ENCODE data around the gene LAX1. TPM values are rescaled to one million over a fixed set of nuclear protein-coding genes. Genes with fewer than 3 reads are reported as not detected.
"Not testable (repeated sequence)": the region's sequence is repeated elsewhere in the genome, so short reads cannot be mapped to it uniquely, and the experiment has no call there.

The LAX1 gene
- total RNA-seq, 2 donors from 2014 or later, result 7.2 to 7.7 TPM

- Mint-ChIP-seq H3K27ac (peak overlapping the region; percentile 62 to 86), H3K4me1 (ENCODE audit: low read depth in 2 of 2) (peaks cover 14 to 26% of the 10 kb centered on the region in 2 donors), H3K4me3 (peak overlapping the region; percentile 52), H3K9me3 (no peaks in the 10 kb centered on the region), H3K36me3 (no peaks in the 10 kb centered on the region), H3K27me3 (no peaks in the 10 kb centered on the region)
- ATAC-seq, result peak; percentile 61 to 68
- no peak for DNase-seq (ENCODE audit: low spot score)
Observed at GRCh38 chr1:203754455-203754864, 10.5 kb upstream of the LAX1 start.

GRCh38 chr1:203756036-203756435, 8.9 kb upstream of the LAX1 start:
- H3K36me3 Mint-ChIP-seq, result no peaks in the 10 kb centered on the region
- DNase-seq (ENCODE audit: low spot score) (no peak), ATAC-seq (peak in 1 of 2 donors; percentile 39)
- no peaks in the 10 kb centered on the region for H3K27me3 Mint-ChIP-seq
- H3K27ac Mint-ChIP-seq, result peak overlapping the region; percentile 2 to 64
- peak overlapping the region; percentile 28 for H3K4me3 Mint-ChIP-seq
- peaks cover 14 to 26% of the 10 kb centered on the region in 2 donors for H3K4me1 Mint-ChIP-seq (ENCODE audit: low read depth in 2 of 2)
- no peaks in the 10 kb centered on the region for H3K9me3 Mint-ChIP-seq

- not testable (repeated sequence) for DNase-seq (ENCODE audit: low spot score); H3K27me3 Mint-ChIP-seq; H3K36me3 Mint-ChIP-seq; ATAC-seq; H3K4me3 Mint-ChIP-seq; H3K27ac Mint-ChIP-seq; H3K9me3 Mint-ChIP-seq
- H3K4me1 Mint-ChIP-seq (ENCODE audit: low read depth in 2 of 2), result peaks cover 18 to 29% of the 10 kb centered on the region in 2 donors
Observed at GRCh38 chr1:203758749-203759148, 6.2 kb upstream of the LAX1 start.

GRCh38 chr1:203760506-203760905, 4.5 kb upstream of the LAX1 start:
- peaks cover 27 to 36% of the 10 kb centered on the region in 2 donors for H3K4me1 Mint-ChIP-seq (ENCODE audit: low read depth in 2 of 2)
- no peak overlapping the region for H3K4me3 Mint-ChIP-seq

GRCh38 chr1:203761958-203762357, 3.0 kb upstream of the LAX1 start:
- DNase-seq (ENCODE audit: low spot score); ATAC-seq; H3K4me3 Mint-ChIP-seq; H3K9me3 Mint-ChIP-seq; H3K27me3 Mint-ChIP-seq; H3K27ac Mint-ChIP-seq; H3K36me3 Mint-ChIP-seq: not testable (repeated sequence)
- peaks cover 24 to 26% of the 10 kb centered on the region in 2 donors for H3K4me1 Mint-ChIP-seq (ENCODE audit: low read depth in 2 of 2)

More at GRCh38 chr1:203760506-203760905, 4.5 kb upstream of the LAX1 start:
- Mint-ChIP-seq H3K27me3 (no peaks in the 10 kb centered on the region), H3K9me3 (no peaks in the 10 kb centered on the region), H3K27ac (peak overlapping the region in 1 of 2 donors; percentile 47), H3K36me3 (no peaks in the 10 kb centered on the region)
- DNase-seq (ENCODE audit: low spot score), result no peak
- ATAC-seq, result no peak

- H3K4me3 Mint-ChIP-seq, result peak overlapping the region; percentile 73
- no peaks in the 10 kb centered on the region for H3K27me3 Mint-ChIP-seq
- no peak for ATAC-seq
- H3K4me1 Mint-ChIP-seq (ENCODE audit: low read depth in 2 of 2), result peaks cover 30 to 33% of the 10 kb centered on the region in 2 donors
- peak overlapping the region; percentile 95 to 97 for H3K27ac Mint-ChIP-seq
- no peak for DNase-seq (ENCODE audit: low spot score)
- no peaks in the 10 kb centered on the region for H3K36me3 Mint-ChIP-seq
- no peaks in the 10 kb centered on the region for H3K9me3 Mint-ChIP-seq
Observed at GRCh38 chr1:203763505-203763904, 1.5 kb upstream of the LAX1 start.

GRCh38 chr1:203764105-203765028, 616 bp upstream of the LAX1 start:
- DNase-seq (ENCODE audit: low spot score) (no peak), ATAC-seq (no peak)
- Mint-ChIP-seq H3K4me1 (ENCODE audit: low read depth in 2 of 2) (peaks cover 36 to 41% of the 10 kb centered on the region in 2 donors), H3K36me3 (no peaks in the 10 kb centered on the region), H3K4me3 (peak overlapping the region; percentile 98), H3K27me3 (no peaks in the 10 kb centered on the region), H3K27ac (peak overlapping the region; percentile 95 to 97), H3K9me3 (no peaks in the 10 kb centered on the region)

GRCh38 chr1:203768256-203768655, 3.3 kb downstream of the LAX1 start:
- Mint-ChIP-seq H3K36me3 (no peaks in the 10 kb centered on the region), H3K9me3 (no peaks in the 10 kb centered on the region), H3K4me1 (ENCODE audit: low read depth in 2 of 2) (peaks cover 44 to 54% of the 10 kb centered on the region in 2 donors), H3K27ac (peak overlapping the region; percentile 70 to 77), H3K4me3 (peak overlapping the region; percentile 68), H3K27me3 (no peaks in the 10 kb centered on the region)
- DNase-seq (ENCODE audit: low spot score) (no peak), ATAC-seq (no peak)

GRCh38 chr1:203769505-203770343, 4.7 kb downstream of the LAX1 start:
- Mint-ChIP-seq H3K27me3 (no peaks in the 10 kb centered on the region), H3K4me1 (ENCODE audit: low read depth in 2 of 2) (peaks cover 36 to 40% of the 10 kb centered on the region in 2 donors), H3K27ac (peak overlapping the region; percentile 70 to 83), H3K36me3 (peaks cover 5% of the 10 kb centered on the region), H3K4me3 (peak overlapping the region; percentile 30), H3K9me3 (no peaks in the 10 kb centered on the region)
- no peak for ATAC-seq
- DNase-seq (ENCODE audit: low spot score), result no peak

- peaks cover 5% of the 10 kb centered on the region for H3K36me3 Mint-ChIP-seq
Observed at GRCh38 chr1:203771901-203772301, 6.9 kb downstream of the LAX1 start.

GRCh38 chr1:203772836-203773235, 7.9 kb downstream of the LAX1 start:
- Mint-ChIP-seq H3K4me3 (no peak overlapping the region), H3K27ac (no peak overlapping the region), H3K4me1 (ENCODE audit: low read depth in 2 of 2) (peaks cover 33 to 37% of the 10 kb centered on the region in 2 donors), H3K27me3 (no peaks in the 10 kb centered on the region), H3K9me3 (no peaks in the 10 kb centered on the region), H3K36me3 (peaks cover 5% of the 10 kb centered on the region)
- DNase-seq (ENCODE audit: low spot score) (no peak), ATAC-seq (no peak)

More at GRCh38 chr1:203771901-203772301, 6.9 kb downstream of the LAX1 start:
- peaks cover 32 to 36% of the 10 kb centered on the region in 2 donors for H3K4me1 Mint-ChIP-seq (ENCODE audit: low read depth in 2 of 2)
- no peak overlapping the region for H3K4me3 Mint-ChIP-seq
- H3K27me3 Mint-ChIP-seq, result no peaks in the 10 kb centered on the region
- H3K9me3 Mint-ChIP-seq, result no peaks in the 10 kb centered on the region
- no peak for ATAC-seq
- DNase-seq (ENCODE audit: low spot score), result no peak
- peak overlapping the region; percentile 43 to 83 for H3K27ac Mint-ChIP-seq

- Mint-ChIP-seq H3K4me3 (no peak overlapping the region), H3K36me3 (peaks cover 5% of the 10 kb centered on the region), H3K9me3 (no peaks in the 10 kb centered on the region), H3K27me3 (no peaks in the 10 kb centered on the region), H3K4me1 (ENCODE audit: low read depth in 2 of 2) (peaks cover 8 to 13% of the 10 kb centered on the region in 2 donors), H3K27ac (peak overlapping the region; percentile 58 to 62)
- DNase-seq (ENCODE audit: low spot score) (no peak), ATAC-seq (no peak)
Observed at GRCh38 chr1:203776636-203777035, 11.7 kb downstream of the LAX1 start.

- Mint-ChIP-seq H3K27me3 (no peaks in the 10 kb centered on the region), H3K27ac (peak overlapping the region; percentile 58 to 62), H3K36me3 (peaks cover 5% of the 10 kb centered on the region), H3K9me3 (no peaks in the 10 kb centered on the region), H3K4me1 (ENCODE audit: low read depth in 2 of 2) (peaks cover 8 to 13% of the 10 kb centered on the region in 2 donors), H3K4me3 (no peak overlapping the region)
- DNase-seq (ENCODE audit: low spot score), result no peak
- ATAC-seq, result no peak
Observed at GRCh38 chr1:203777596-203777995, 12.6 kb downstream of the LAX1 start.

Measured in natural killer cell treated with Interleukin-12 subunit alpha and Interleukin-12 subunit beta and Interleukin-15 and Interleukin-18, amount 100 ng/mL, for 72 hours (primary cell).